HG03060 (cell line): ENCODE data around the gene SLCO3A1.

Experiments
- ATAC-seq: cut with Tn5 transposase; IDR thresholded peaks from one replicate; pipeline ENCODE4 v1.9.1; 2021; ENCODE audit warnings: low read depth, moderate number of reproducible peaks; ENCODE audit not compliant: unreplicated experiment

SLCO3A1 gene

DNA sequence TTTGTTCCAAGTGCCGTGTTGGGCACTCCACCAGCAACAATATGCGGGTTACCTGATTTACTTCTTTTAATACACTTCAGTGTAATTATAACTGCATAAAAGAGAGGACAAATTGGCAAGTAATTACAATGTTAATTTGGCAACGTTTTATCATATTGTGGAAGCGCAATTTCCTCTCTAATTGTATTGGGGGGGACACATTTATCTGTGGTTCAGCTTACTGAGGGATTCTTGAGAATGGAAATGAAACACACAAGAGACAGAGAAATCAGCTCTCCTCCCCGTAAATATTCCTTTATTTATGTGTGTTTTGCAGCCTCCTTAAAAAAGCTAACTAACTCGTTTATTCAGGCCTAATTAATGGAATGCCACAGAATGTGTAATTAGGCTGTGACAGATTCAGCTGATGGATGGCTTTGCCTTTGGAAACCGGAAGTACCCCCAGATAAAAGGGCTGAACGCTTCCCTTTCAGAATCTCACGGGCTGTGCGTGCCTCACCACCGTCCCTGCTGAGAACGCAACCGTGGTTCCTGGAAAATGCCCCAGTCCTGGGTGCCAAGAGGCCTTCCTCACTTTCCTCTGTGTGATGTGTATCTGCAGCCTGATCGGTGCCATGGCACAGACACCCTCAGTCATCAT is 293.1 kb downstream of the SLCO3A1 start:
- ATAC-seq: no peak

DNA sequence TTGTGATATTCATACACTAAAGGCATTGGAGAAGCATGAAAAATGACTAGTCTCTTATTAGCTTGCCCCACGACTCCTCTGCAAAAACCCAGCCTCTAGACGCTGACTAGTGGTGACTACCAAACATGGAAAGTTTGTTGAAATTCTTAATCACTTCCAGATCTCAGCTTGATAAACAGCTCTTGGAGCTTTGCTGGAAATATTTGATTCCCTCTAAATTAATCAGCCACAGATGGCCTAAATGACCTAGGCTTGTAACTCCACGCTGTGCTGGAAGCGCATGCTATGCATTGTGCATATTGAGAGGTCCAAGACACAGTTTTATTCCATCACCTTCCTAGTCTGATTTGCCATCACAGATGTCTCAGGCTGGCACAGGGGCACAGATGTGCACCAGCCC is 295.5 kb downstream of the SLCO3A1 start:
- ATAC-seq: no peak

DNA sequence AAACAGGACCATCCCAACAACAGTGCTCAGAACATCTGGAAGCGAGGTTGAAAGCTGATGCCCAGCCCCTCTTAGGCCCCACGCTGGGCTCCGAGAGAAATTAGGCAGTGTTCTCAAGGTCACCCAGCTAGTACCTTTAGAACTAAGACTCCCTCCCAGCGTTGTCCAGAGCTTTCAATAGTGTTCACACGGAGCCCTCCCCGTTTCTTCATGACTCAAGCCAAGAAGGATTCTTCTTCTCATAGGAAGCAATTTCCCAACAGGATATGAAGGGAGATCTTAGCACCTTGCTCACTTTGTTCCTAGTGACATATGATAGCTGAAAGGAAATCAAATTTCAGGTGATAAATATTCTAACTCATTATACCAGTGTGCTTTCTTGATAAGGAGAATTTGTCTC is 296.0 kb downstream of the SLCO3A1 start:
- ATAC-seq: no peak

DNA sequence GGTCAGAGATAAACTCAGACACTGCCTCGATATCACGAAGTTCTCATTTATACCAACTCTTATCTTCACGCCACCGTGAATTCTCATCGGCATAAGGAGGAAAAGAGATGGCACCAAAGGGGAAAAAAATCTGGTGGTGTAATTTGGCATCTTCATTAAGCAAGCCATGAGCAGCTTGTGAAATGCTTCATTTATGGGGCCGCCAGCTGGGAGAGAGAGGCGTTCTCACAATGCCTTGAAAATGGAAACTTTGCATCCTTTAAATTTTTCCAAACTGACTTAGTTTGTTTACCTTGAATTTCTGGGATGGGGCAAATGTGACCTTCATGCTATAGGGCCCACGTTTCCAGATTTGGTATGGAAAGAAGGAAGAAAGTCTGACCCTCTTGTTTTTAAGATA is 297.7 kb downstream of the SLCO3A1 start:
- no peak for ATAC-seq

DNA sequence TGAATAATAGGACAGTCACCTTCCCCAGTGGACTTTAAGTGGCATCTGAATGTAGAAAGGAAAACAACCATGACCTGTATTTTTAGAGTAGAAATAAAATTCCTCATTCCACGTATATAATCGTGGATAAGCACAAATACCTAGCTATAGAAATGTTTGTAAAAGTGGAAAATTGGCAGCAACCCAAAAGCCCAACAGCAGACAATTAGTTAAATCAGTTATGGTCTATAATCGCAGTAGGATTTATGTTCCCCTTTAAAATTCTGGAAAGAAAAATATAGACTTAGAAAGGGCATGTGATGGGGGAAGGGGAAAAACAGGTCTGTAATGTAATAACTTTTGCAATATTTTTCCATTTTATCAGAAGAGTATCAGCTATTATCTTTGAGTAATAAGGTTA is 298.2 kb downstream of the SLCO3A1 start:
- no peak for ATAC-seq

DNA sequence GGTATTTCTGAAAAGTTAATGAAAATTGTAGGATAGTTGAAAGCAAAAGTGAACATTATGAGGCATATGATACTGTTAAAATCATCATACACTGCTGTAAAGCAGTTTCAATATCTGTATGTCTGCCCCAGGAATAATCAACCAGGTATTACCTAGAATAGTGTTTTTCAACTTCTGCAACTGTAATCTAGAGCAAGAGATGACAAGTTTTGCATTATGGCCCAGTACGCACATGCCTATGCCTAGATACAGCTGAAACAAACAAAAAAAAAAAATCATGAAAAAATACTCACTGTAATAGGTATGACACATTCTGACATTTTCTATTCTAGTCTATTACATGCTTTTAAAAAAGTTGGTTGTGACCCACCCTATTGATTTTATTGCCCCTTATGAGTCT is 299.5 kb downstream of the SLCO3A1 start:
- no peak for ATAC-seq

DNA sequence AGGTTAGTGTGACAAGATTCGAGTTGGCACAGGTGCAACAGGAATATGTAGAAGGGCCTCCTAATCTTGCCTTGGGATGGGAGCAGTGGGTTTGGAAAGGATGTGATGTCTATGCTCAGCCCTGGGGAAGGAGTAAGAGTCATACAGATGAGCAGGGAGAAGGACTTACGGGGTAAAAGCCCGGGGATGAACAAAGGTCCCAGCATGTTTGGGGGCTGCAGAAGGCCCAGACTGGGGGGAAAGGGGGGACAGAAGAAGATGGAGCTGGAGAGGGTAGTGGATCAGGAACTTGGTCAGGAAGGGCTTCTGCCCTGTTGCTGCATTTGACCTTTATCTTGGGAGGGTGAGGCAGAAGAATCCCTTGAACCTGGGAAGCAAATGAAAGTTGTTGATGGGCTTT is 300.1 kb downstream of the SLCO3A1 start:
- ATAC-seq: no peak

DNA sequence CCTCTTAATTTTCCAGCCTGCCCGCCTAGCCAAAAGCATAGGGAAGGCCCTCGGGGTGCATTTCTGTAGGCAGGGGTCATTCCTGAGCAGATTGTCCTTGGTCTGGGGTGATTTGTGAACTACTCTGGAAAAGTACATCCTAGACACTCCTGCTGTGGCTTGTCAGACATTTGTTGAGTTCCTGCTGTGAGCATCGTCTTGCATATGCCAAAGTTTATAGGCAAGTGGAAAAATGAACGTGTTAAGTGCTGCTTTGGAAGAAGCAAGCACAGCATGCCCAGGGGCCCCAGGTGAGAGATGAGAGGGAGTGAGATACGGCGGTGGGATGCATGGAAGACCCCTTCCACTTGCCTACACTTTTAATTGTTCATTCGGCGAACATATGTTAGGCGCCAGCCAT is 302.4 kb downstream of the SLCO3A1 start:
- ATAC-seq: no peak

DNA sequence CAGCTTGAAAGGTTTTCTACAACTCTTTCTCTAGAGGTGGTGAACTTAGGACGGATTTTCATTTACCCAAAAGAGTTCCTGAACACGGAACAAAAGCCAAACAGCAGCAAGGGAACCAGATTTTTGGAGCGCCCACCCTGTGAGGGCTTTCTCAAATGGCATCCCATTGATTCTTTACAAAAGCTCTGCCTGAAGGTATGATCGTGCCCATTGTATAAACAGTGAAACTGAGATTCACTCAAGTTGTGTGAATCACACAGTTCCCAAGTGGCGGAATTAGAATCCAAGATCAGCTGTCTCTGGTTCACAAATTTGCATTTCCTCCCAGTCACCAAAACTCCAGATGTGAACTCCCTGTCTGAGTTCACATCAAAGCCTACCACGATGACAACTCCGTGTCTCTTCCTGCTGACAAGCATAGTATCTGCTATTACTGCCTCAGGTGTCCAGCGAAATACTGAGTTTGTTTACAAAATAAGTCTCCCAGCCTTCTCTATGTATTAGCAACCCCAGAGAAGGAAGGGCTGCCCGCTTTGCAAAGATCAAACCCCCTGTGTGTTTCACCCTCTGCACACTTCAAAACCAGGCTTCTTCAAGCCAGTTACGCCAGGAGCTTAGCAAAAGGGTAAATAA is 304.3 kb downstream of the SLCO3A1 start:
- ATAC-seq: no peak

DNA sequence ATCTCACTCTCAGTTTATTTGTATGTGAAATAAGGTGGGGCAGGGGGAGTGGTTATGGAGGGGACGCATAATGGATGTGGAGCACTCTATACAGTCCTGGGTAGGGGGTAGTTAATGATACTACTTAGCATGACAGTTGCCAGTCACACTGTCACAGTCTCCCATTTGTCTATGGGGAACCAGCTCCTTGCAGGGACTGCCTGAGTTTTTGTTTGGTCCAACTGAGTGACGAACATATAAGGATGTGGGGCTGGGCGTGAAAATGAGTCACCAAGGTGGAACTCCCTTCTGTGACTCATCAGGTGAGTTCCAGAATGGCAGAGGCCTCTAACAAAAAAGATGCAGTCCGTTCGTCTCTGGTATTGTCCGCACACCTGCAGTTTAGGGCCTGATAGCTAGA is 304.9 kb downstream of the SLCO3A1 start:
- ATAC-seq: peak; percentile 28

DNA sequence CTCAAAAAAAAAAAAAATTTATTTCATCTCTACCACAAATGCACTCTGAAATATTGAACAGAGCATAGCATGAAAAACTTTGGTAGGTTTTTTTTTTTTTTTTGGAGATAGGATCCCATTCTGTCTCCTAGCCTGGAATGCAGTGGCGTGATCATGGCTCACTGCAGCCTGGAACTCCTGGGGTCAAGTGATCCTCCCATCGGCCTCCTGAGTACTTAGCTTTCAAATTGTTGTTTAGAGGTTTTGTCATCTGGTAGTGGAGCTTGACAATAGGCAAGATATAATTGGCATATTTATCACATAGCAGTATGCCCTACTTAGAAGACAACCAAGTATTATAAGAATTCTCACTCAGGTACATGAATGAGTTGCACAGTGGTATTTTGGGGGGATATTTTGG is 306.0 kb downstream of the SLCO3A1 start:
- no peak for ATAC-seq

DNA sequence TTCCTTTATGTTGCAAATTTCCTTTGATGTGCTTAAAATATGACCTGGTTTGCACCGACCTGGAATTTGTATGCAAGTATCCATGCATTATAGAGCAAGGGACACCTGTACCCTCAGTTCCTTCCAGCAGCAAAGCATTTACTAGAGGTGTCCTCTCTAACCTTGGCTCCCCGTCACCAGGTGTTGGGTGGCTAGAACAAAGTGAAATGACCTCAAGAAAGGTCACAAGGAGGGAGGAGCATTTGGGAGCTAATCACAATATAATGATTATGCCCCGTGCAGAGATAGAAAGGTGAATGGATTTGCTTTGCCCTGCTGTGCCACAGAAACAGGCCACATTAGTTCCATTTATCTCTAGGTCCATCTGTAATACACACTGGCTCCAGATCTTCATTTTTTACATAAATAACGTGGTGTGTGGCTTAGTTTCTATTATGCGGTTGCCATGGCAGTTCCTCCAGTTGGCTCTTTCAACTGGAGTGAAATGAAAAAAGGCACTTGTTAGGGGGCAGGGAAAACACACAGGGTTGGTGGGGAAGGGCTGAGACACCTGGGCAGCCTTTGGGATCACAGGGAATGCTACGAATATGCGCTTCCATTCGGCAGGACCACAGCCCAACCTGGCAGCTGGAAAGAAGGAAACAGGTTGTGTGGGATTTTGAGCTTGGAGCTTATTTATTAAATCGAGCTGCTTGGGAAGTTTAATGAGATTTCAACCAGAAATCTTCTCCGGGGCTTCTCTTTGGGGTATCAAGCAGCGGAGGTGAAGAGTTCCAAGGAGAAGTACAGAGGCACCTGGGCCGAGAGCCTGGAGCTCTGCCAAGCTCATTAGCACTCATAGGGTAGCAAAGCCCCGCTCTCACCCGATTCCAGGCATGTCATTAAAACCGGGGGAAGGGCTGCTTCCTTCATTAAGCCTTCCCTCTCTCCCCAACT is 306.7 kb downstream of the SLCO3A1 start:
- no peak for ATAC-seq

DNA sequence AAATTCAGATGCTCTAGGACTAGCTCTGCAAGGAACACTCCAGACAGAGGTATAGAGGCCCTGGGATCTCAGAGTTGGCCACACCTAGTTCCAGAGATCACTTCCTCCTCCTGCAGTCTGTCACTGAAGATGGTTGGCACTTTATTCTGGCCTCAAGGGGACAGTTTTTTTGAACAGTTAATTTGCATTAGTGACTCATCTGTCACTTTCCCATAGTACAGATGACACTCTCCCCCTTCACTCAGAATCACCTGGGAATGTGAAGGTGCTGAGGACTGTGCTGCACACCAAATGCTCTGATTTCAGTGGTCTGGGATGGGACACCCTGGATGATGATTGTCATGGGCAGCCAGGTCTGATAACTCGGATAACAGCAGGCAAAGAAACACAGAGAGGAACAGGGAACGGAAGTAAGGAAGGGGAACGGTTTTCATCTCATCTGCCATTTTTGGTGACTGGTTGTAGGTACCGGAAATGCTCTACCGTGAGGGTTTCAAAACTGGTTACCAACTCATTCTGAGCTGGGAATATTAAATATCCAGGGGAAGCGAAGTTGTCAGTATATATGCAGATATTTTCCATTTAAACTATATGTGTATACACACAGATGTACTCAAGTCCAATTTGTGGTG is 307.6 kb downstream of the SLCO3A1 start:
- peak; percentile 95 for ATAC-seq

DNA sequence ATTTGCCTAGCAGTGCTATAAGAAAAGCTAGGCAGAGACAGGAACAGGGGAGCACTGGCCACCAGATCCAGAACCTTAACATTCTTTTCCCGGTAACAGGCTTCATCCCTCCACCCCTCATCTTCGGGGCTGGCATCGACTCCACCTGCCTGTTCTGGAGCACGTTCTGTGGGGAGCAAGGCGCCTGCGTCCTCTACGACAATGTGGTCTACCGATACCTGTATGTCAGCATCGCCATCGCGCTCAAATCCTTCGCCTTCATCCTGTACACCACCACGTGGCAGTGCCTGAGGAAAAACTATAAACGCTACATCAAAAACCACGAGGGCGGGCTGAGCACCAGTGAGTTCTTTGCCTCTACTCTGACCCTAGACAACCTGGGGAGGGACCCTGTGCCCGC is 309.1 kb downstream of the SLCO3A1 start:
- ATAC-seq: no peak

DNA sequence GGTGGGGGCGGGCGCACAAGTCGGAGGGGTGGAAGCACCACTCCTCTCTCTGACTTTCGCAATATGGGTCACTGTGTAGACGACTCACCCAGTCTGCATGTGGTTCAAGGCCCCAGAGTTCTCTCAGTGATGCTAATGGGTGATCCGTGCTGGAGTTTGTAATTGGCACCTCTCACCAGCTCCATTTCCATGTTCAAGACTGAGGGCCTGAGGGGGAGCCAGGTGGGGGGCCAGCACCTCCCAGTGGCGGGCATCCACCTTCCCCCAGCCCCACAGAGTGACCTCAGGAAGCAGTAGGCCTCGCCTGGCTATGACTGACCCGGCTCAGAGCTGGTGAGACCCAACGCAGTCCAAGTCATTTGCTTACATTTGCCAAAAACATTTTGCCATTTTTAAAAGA is 310.1 kb downstream of the SLCO3A1 start:
- ATAC-seq: no peak

DNA sequence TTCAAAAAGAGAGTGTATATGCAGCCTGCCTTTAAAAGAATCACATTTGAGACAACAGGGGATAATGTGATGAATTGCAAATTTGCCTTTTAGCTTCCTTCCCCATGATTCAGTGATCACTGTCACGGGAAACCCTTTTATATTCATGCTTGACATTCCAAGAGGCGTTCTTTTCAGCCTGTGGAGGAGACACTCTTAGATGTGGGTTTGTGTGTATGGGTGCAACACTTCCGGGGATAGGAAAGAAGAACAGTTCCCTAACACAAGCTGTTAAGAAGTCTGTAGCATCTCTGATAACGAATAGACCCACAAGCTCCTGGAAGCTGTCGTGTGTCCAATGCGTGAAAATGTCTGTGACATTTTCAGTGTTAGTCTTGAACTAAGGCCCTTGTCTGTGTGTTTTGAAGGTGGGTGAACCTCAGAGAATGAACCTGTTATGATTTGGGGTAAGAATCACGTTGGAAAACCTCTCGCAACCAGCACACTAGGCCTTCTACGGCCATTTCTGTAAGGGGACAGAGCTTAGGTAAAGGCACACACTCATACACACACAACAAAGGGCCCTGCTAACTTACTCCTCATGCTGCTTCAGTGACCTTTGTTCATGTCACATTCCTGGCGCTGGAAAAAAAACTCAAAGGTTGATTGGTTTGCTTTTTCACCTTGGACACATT is 311.0 kb downstream of the SLCO3A1 start:
- ATAC-seq: no peak

DNA sequence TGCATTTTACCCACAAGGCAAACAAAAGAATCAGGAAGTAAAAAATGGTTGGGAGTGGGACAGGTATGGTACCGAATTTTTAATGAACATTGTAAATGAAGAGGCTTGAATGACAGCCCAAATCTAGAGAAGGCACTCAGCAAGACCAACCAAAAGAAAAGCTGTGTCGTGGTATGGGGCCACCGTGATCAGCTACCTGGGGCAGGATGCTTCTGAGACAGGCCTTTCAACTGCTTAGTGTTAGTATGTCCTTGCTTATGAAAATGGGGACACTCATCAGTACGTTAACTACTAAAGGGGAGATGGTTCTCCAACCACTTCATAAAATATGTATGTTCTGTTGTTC is 311.5 kb downstream of the SLCO3A1 start:
- ATAC-seq: no peak

DNA sequence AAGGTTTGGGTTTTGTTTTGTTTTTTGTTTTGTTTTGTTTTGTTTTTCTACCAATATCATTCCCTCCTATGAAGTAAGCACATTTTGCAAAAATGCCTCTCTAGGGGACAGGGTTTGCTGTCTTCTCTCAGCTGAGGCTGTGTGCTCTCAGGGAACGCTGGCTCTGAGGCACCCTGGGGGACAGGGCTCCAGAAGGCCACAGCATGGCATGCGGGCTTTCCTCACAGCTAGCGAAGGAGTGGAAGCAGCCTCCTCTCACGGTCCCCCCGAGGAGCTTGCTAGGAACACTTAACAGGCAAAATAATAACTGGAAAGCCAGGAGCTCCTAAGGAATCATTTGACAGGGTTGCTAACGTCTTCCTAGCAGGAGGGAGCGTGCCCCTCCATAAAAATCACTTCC is 312.5 kb downstream of the SLCO3A1 start:
- ATAC-seq: no peak

DNA sequence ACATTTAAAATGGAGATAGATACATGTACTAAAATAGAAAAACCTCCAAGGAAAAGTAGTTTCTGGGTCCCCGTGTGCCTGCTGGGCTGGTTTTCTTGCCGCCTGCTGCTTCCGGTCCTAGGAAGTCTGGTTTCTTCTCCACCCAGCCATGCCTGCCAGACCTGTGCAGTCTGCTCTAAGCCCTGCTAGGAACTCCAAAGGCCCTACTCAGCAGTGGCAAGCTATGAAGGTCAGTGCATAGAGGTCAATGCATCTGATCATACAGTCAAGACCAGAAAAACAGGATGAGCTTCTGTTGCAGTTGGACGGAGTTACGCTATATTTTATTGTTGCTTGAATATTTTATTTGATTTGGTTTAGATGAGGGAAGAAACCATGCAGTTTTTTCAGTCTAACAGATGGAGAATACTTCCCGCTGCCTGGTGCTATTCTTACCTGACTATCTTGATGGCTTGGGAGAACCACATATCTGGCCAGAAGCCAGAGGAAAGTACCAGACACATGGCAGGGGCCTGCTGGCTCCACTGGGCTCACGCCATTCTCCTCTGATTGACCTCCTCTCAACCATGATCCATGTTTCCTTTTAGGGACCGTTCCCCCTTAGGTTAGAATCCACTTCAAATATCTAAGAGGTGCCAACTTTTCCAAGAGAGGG is 313.4 kb downstream of the SLCO3A1 start:
- ATAC-seq: no peak

DNA sequence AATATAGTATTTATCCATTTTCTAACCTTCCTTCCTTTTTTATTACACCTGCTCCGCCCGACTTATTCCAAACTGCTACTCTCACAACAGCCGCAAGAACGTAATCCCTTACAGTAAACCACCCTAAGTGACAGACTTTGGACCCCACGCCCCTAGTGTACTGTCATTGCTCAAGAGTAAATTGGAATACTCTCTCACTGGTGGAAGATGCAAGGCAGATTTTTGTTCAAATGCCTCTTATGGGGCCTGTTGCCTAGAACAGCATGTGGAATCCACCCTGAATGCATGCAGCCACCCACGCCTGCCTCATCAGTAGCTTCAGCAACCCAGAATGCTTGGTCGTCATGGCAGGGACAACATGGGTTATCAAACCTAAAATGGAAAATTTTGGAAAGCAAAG is 313.9 kb downstream of the SLCO3A1 start:
- no peak for ATAC-seq
